ENCODE measurements around the gene ZKSCAN5.

DNA sequence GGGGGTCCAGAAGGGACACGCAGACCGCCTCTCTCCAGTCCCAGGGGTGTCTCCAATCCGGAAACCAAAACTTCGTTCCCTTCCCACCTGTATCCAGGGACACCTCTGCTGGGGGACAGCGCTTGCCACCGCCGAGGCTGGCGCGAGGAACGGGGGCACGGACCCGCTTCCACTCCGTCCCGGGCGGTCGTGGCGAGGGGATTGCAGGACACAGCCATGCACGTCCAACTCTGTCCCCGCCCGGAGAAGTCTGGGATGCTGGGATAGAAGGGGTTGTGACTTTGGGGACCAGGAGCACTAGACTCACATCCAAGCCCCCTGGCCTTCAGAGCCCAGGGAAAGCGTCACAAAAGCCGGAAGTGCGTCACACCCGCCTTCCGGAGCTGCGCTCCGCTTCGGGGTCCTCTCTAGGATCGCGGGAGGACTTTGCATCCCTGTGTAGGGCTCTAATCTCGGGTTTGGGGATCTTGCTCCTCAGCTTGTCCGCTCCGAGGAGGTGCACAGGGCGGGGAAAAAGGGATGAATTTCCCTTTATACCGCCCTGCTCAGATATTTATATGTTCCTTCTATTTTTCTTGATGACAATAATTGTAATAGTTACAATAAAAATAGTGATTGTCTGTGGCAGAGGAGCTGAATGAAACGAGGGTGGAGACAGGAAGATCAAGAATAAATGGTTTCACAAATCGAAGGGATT is 47.5 kb downstream of the ZKSCAN5 start, which contains the start of gene FAM200A:
- TF ChIP-seq, protein P1, sequence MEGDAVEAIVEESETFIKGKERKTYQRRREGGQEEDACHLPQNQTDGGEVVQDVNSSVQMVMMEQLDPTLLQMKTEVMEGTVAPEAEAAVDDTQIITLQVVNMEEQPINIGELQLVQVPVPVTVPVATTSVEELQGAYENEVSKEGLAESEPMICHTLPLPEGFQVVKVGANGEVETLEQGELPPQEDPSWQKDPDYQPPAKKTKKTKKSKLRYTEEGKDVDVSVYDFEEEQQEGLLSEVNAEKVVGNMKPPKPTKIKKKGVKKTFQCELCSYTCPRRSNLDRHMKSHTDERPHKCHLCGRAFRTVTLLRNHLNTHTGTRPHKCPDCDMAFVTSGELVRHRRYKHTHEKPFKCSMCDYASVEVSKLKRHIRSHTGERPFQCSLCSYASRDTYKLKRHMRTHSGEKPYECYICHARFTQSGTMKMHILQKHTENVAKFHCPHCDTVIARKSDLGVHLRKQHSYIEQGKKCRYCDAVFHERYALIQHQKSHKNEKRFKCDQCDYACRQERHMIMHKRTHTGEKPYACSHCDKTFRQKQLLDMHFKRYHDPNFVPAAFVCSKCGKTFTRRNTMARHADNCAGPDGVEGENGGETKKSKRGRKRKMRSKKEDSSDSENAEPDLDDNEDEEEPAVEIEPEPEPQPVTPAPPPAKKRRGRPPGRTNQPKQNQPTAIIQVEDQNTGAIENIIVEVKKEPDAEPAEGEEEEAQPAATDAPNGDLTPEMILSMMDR (conservative IDR thresholded peaks at IDR 0.05) = no peak
- TF ChIP-seq EZH2 (IDR thresholded peaks at IDR 0.05; ENCODE audit: low read depth) = no peak
